ENCODE measurements around the gene ANXA9.

Gene ANXA9

DNA sequence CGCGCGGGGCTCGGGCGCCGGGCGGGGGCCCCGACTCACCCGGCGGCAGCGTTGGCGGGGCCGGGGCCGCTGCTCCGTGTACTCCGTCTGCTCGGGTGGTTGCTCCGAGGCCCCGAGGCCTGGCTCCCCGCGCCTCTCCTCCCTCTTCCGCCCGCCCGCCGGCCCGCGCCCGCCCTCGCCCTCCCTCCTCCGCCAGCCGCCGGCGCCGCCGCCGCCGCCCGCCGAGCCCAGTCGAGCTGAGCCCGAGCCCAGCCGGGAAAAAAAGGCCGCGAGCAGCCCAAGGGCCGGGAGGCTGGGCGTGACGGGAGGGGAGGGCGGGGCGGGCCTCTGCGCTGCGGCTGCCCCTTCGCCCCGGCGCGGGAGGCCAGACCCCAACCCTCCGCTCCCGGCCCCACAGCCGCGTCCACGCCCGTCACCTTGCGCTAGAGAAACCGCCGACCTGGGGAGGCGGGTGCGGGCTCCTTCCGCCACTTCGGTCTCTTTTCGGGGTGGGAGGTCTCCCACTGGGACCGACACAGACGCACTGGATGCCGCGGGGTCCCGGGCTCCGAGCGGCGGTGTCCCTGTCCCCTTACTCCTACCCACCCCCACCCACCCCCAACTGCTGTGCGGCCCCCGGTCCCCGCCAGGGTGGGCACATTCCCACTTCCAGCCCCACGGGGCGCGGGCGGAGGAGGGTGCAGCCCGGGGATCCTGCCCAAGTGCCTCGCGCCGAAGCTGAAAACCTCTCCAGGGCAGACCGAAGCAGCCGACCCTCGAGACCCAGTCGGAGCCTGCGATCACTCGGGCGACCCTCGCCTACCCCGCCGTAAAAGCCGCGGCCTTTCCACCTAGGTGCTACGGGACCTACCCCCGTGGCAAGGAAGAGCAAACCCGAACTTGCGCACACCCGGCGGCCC lies 7.3 kb upstream of the ANXA9 start, which contains the start of gene CERS2:
TSS of gene CERS2 (minus strand) at position 256 of the 899 bp plus-strand sequence. CDS start 5,745 bp downstream, outside the sequence.
- DNase-seq (ENCODE audit: low read depth in 2 of 2): peak; percentile 46 to 58

DNA sequence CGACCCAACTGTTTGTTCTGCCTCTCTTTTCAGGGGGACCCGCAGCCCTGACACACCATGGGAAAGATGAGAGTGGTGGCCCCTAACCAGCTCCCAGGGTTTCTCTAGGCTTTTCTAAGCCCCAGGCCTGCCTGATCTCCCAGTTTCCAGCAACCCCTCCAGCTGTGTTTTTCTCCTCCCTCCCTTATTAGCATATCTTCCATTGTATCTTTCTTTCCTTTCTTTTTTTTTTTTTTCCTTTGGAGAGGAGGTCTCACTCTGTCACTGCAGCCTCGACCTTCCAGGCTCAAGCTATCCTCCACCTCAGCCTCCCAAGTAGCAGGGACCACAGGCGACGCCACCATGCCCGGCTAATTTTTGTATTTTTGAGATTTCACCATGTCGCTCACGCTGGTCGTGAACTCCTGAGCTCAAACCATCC lies 5.7 kb upstream of the ANXA9 start:
- DNase-seq (ENCODE audit: low read depth in 2 of 2): no peak

DNA sequence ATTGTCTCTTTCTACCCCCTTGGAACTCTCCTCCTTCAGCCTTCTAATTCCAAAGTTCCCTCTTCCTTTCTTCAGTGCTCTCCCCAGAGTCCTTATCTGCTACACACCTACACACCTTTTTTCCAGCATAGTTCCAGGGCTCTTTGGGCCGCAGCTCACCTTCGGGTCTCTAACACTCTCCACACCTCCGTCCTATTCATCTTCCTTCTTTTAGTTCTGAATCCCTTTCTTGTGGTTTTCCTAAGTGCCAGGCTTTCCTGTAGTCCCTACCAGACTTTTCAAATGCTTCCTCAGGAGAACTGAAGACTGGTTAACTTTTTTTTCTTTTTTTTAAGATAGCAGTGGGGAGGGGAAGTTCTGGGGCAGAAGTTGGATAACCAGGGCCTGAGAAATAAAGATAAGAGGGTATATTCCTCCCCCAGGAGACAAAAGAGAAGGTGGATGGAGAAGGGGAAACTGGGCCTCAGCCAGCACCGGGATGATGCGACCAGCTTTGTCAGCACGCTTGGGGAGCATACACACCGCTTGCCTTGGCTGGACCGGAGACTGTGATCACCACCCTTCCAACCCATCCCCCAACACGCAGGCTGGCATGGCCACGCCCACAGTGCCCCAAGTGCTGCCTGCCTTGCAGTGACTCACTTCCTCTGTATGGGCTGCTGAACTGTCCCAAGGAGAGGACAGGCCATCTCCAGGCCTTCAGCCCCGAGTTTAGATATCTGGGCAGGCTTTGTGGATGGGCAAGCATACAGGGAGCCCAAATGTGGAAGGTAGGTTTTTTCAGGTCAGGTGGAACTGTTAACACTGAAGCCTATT lies 5.0 kb upstream of the ANXA9 start:
- DNase-seq (ENCODE audit: low read depth in 2 of 2): peak; percentile 64 to 73

DNA sequence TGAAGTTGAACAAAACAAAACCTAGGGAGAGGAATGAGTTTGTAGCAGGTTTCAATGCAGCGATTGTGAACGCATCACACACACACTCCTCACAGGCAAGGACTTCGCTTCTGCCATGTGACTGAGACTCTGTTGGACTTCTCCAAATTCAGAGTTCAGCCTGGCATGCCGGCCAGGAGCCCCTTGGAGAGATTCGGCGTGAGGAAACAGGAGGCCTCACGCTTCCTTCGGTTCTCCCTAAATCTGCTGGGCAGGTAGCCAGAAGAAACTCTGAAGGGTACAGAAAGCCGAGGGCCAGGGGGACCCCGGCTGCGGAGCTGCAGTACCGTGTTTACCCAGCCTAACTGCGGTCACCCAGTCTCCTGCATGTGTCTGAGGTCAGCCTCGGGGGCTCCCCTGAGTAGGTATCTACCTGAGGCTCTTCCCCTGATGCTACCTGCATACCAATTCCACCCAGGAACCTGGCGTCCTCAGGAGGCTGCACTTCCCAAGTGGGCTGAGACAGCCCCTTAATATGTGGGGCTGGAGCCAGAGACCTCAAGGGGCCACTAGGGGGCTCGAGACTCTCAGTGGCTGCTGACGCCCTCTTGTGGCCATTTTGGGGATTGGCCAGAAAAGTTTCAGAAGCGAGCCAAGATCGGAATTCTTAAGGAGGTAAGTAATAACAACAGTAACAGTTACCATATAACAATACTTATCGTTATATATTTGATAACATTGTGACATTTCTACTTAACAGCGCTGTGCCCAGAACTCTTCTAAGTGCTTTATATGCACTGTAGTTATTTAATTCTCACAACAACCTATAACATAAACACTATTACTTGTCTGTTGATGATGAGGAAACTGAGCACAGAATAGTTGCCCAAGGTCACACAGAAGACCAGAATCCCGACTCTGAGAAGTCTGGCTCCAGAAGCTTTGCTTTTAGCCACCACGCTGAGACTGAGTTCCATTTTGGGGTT lies 2.7 kb upstream of the ANXA9 start:
- peak; percentile 72 to 84 for DNase-seq (ENCODE audit: low read depth in 2 of 2)

DNA sequence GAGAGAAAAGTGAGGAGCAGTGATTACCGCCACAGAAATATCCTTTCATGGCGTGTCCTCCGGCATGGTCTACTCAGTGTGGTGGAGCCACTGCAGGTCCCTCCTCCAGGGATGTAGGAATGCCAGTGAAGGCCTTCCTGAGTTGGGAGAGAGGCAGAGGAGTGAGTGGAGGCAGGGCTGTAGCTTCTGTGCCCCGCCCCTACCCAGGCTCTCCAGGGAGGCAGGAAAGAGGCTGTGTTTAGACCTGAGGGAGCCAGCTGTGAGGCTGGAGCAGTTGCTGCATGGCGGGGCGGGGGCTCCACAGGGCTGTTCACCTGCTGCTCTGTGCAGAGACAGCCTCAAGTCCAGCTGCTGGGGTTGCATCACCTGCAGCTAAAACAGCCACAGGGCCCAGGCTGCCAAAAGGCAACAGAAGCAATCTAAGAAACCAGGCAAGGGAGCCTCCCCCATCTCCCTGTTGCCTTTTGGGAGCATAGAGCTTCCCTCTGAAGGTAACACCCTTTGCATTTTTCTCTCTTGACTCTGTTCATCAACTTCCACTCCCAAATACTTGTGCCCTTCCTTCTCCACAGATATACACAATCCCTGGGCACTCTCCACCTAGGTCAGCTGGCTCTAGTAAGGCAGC lies 801 bp upstream of the ANXA9 start:
- no peak for DNase-seq (ENCODE audit: low read depth in 2 of 2)

DNA sequence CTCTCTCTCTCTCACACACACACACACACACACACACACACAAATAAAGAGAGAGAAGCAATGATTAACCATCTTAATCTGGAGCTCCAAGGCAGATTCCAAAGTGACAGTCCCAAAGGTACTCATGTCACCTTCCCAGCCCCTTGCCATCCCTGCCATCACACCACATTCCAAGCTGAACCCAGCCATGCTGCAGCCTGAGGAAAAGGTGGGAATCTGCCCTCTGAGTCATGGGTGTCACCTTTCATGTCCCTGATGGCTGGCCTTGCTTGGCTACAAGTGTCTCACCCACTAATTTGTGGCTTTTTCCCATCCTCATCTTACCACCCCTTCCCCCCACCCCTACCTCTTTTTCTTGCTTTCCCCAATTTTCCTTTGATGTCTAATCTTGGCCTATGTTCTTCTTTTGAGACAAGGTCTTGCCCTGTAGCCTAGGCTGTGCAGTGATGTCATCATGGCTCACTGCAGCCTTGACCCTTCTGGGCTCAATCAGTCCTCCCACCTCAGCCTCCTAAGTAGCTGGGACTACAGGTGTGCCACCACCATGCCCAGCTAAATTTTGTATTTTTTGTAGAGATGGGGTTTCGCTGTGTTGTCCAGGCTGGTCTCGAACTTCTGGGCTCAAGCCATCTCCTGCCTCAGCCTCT lies 3.2 kb downstream of the ANXA9 start:
- no peak for DNase-seq (ENCODE audit: low read depth in 2 of 2)

DNA sequence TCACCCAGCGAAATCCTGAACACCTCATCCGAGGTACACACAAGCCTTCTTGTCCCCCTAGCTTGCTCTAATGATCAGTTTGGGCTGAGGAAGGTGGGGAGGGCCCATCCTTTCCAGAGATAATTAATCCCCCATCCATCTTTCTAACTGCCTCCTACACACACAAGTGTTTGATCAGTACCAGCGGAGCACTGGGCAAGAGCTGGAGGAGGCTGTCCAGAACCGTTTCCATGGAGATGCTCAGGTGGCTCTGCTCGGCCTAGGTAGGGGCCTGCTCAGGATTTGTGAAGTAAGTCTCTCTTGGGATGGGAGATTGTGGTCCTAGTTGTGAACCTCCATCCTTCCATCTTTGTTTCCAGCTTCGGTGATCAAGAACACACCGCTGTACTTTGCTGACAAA lies 5.8 kb downstream of the ANXA9 start:
- no peak for DNase-seq (ENCODE audit: low read depth in 2 of 2)

DNA sequence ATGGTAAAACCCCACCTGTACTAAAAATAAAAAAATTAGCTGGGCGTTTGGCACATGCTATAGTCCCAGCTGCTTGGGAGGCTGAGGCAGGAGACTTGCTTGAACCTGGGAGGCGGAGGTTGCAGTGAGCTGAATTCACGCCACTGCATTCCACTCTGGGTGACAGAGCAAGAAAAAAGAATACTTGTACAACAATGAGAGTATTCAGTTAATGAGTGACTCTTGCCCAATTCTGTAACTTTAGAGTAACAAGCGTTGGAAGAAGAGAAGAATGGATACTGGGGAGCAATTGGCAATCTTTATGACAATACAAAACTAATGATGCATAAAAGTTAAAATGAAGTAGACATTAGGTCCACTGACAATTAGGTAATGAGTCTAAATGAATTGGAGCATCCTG lies 10.5 kb downstream of the ANXA9 start:
- DNase-seq (ENCODE audit: low read depth in 2 of 2): no peak

DNA sequence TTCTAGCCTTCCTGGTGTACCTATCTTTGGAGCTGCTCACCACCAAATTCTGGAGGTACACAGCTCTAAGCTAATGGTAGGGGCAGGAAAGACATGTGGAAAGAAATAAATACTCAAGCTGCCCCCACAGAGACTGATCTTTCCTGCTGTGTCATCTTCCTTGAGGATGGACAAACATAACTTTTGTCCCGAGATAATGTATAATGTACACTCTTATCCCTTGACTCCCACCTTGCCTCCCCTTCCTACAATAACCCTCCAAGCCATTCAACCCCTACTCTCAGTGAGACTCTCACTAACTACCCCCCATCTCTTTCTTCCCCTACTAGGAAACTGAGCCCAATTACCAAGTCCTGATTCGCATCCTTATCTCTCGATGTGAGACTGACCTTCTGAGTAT lies 12.2 kb downstream of the ANXA9 start:
- no peak for DNase-seq (ENCODE audit: low read depth in 2 of 2)

DNA sequence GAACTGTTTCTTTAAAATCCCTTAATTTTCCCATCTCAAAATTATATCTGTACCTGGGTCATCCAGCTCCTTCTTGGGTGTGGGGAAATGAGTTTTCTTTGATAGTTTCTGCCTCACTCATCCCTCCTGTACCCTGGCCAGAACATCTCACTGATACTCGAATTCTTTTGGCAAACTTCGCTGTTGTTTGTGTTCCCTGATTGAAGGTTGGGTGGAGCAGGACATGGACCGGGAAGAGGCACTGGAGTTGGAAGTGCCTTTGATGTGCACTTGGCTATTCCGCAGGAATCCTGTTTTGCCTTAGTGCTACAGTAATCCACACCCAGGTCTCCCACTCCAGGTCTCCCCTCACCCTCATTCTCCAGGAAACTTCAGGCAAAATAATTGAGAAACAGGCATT lies 13.4 kb downstream of the ANXA9 start:
- DNase-seq (ENCODE audit: low read depth in 2 of 2): no peak

DNA sequence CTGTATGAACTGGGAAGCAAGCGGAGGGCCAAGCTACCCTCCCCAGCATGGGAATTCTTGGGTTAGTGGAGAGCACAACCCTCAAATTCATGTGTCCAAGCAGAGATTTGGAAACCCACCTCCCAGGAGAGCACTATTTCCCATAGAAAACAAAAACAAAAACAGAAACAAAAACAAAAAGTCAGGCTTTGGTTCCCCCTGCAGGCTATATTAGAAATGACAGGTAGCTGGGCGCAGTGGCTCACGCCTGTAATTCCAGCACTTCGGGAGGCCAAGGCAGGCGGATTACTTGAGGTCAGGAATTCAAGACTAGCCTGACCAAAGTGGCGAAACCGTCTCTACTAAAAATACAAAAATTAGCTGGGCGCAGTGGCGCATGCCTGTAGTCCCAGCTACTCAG lies 13.8 kb downstream of the ANXA9 start:
- no peak for DNase-seq (ENCODE audit: low read depth in 2 of 2)

DNA sequence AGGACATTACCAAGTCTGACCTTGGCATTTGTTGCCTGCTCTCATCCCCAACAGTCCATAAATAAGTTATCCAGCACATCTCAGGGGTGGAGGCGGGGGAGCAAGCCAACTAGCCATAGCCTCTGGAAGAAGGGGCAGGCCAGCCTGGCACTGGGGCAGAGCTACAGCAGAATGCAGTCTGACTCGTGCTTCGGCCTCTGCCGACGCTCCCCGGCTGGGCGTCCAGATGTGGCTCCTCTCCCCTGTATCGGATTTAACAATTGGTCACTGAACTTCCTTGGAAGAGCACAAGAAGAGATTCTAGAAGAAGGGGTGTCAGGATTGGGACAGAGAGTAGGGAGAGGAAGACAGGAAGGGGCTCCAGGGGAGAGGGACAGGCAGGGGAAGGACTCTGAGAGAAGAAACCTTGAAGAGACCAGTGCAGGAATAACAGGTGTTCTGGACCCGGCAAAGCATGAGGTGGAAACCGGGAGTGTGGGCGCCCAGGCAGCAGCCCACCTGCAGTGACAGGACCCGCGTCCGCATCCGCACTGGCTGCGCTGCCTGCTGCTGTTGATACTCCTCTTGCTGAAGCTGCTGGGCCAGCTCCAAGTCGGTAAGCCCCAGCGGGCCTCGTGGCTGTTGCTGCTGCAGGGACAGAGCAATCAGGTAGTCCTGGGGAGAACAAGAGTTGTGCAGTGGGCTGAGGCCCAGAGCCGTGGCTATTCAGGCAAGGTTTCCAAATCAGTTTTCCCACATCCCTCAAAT lies 15.2 kb downstream of the ANXA9 start:
- no peak for DNase-seq (ENCODE audit: low read depth in 2 of 2)

DNA sequence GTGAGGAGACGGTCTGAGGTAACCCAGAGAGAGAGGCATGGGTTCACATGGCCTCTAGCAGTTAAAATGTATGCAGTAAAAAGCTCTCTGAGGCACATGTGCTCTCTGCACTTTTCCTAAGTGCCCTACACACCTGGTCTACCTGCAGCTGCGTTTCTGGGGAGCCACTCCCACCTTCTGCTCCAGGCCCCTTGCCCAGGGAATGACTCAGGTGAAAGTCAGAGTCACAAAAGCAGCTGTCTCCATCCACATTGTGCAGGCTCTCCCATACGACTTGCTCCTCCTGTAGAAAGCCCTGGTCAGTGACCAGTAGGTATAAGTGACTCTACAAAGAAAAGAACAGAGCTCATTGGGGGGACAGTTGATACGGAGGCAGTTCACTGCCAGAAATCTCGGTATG lies 15.9 kb downstream of the ANXA9 start:
- DNase-seq (ENCODE audit: low read depth in 2 of 2): no peak

DNA sequence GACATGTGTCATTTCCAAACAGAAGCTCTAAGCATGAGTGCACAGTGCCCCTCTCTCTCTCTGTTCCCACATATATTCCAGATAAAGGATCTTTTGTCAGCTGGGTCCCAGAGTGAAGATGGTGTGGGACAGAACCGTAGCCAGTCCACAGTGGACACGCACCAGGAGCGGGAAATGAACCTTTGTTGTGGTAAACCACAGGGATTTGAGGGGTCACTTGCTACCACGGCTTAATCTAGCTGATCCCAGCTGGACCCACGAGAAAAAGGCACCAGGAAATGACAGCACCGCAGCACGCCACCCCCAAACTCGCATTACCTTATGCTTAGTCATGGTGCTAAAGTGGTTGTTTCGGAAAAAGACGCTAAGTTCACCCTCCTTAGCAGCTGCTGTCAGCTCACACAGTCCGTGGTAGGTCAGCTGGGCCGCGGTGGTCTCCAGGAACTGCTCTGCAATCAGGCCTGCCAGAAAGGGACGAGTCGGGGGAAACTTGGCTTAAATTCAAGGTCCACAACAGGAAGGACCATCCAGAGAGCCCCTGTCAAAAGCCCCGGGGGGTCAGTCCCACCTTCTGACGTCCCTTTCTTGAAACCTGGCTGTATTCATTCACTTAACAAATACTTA lies 17.1 kb downstream of the ANXA9 start:
- no peak for DNase-seq (ENCODE audit: low read depth in 2 of 2)

DNA sequence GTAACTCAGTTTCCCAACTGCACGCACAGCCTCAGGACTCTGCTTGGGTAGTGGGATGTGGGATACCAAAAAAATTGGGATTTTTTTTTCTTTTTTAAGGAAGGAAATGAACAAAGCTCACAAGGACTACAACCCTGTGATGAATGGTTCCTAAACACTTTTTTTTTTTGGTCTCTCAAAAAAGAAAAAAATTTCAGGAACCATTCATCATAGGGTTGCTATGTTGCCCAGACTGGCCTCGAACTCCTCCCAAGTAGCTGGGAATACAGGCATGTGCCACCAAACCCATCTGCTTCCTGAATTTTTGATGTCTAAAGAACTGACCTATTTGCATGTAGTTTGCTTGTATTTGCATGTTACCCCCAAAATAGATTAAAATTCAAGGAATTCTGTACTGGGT lies 17.8 kb downstream of the ANXA9 start:
- no peak for DNase-seq (ENCODE audit: low read depth in 2 of 2)

DNA sequence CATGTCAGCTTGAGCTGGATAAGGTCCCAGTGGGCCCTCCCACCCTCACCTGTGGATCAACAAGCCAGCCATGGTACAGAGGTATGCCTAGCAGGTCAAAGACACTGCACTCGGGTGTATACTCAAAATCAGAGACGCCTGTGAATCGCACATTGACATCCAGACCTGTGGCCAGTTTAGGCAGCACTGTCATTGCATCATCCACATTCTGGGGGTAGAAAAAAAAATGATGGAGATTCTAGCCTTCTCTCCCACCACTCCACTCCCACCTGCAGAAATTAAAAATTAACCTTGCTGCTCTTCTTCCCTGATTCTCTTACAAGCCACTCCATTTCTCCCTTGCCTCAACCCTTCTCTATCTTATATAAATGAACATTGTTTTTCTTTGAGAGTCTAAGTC lies 18.3 kb downstream of the ANXA9 start:
- DNase-seq (ENCODE audit: low read depth in 2 of 2): no peak

DNA sequence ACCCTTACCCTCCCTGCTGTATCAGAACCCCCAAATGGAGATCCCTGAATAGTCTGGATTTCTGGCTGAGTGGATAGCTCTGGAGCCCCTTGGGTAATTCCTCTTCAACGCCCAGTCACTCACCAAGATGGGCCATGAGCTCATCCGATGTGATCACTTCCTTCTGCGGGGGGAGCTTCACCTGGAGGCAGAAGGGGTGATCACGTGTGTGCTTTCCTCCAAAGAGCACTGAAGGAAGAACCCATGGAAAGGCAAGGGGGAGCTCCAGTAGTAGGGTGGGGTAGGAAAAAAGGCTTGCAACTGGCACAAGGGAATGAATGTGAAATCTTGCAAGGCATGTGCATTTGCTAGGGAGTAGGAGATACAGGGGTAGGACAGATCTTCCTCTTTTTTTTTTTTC lies 19.5 kb downstream of the ANXA9 start:
- DNase-seq (ENCODE audit: low read depth in 2 of 2): no peak

DNA sequence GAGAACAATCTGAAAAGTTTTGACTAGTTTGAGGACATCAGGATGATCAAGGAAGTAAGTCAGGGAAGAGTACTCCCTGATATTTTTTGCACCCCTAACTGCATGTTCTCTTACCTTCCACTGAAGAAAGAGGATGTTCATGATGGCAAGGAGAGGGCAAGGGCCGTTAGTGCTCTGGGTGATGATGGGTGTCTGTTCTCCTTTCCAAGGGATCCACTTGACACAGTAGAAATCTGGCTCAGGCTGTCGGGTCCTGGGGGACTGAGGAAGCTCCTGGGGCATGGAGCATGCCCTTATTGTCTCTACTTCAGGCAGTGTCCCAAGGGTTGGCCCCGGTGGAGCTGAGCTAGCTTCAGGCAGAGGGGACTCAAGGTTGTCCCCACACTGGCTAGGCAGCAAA lies 20.0 kb downstream of the ANXA9 start:
- DNase-seq (ENCODE audit: low read depth in 2 of 2): no peak

DNA sequence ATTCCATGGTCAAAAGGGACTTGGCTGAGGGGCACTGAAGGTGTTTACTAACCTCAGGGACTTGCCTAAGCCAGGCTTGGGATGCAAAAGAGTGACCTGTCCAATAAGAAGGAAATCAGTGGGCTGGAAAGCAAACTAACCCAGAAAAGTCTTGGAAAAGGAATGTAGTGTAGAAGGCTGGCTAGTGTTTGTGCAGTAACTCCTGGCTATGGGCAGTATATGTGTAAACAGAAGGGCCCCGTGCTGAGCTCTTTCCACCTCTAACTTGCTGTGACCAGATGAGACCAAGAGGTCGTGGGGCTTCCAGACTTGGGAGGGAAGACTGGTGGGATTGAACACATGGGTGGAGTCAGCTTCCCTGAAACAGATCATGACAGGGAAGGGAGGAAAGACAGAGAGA lies 20.5 kb downstream of the ANXA9 start:
- DNase-seq (ENCODE audit: low read depth in 2 of 2): no peak

DNA sequence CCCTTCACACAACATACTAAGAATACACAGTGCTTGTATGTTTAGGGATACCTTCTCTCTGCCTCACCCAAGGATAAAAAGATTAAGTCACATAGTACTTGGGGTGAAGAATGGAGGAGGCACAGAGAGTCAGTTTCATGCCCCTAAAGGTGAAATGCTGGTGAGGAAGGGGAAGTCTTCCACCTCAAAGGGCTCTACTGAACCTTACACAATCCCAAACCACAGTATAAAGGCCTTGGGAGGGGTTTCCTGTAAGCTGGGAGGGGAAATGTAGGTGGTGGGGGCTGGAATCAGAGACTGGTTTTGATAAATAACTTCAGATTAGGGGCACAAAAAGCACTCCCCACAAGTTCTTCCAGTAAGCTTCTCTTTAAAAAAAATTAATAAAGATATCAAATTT lies 21.1 kb downstream of the ANXA9 start:
- DNase-seq (ENCODE audit: low read depth in 2 of 2): no peak

All from stimulated activated CD8-positive, alpha-beta memory T cell treated with anti-CD3 and anti-CD28 coated beads, Interleukin-2, amount 100 ng/mL, for 48 hours (primary cell).